Thyroid gland (tissue), 4 donors: ENCODE measurements around the gene FBXL2.

Experiments used
- CTCF ChIP-seq, 6 experiments: fragments of 200-600 bp in 3 of 6; fragments of 450-650 bp in 3 of 6; sonication (generic) in 3 of 6; IDR thresholded peaks; one replicate each; pipeline ENCODE4 v1.5.1; 2016 to 2019; ENCODE audit warnings: antibody characterized with exemption in 6 of 6, mild to moderate bottlenecking in 2 of 6, inconsistent platforms in 1 of 6, moderate library complexity in 1 of 6
- POLR2A ChIP-seq, 2 donors: fragments of 450-650 bp; IDR thresholded peaks; one replicate each; pipeline ENCODE4 v1.6.1; 2017; ENCODE audit warnings: antibody characterized with exemption in 2 of 2, mild to moderate bottlenecking in 2 of 2, moderate library complexity in 1 of 2

GRCh38 chr3:33229066-33229465 is 48.2 kb upstream of the FBXL2 start:
- TF ChIP-seq CTCF (IDR thresholded peaks at IDR 0.05) (no peak), POLR2A (IDR thresholded peaks at IDR 0.05) (no peak)
